Jurkat, Clone E6-1 (cell line): Measurements from ENCODE around the gene PLEKHA5.

Experiments used
- DNase-seq: peaks from one replicate; pipeline ENCODE4 v3.0.0-alpha.2; 2011; ENCODE audit warnings: low read depth, low spot score
- H3K4me3 ChIP-seq: 2 replicates; pipeline ENCODE4 v1.5.1; 2011; ENCODE audit warnings: mild to moderate bottlenecking, low read length, control low read depth, moderate library complexity

PLEKHA5 gene

GRCh38 chr12:19242581-19242980, 113.0 kb downstream of the PLEKHA5 start:
- H3K4me3 ChIP-seq, result no peak overlapping the region
- DNase-seq, result no peak

- H3K4me3 ChIP-seq, result peak overlapping the region; percentile 3; the same call in 1 of the 2 replicates
- peak; percentile 83 for DNase-seq
These were observed 114.0 kb downstream of the PLEKHA5 start for GRCh38 chr12:19243551-19243950.

- DNase-seq, result no peak
These were observed 114.8 kb downstream of the PLEKHA5 start for GRCh38 chr12:19244312-19244711.

GRCh38 chr12:19245106-19245505, 115.6 kb downstream of the PLEKHA5 start:
- H3K4me3 ChIP-seq, result no peak overlapping the region
- DNase-seq, result no peak

More at GRCh38 chr12:19244312-19244711, 114.8 kb downstream of the PLEKHA5 start:
- no peak overlapping the region for H3K4me3 ChIP-seq

GRCh38 chr12:19245666-19246065, 116.1 kb downstream of the PLEKHA5 start:
- no peak for DNase-seq
- H3K4me3 ChIP-seq, result no peak overlapping the region

- no peak for DNase-seq
- no peak overlapping the region for H3K4me3 ChIP-seq
These were observed 117.4 kb downstream of the PLEKHA5 start for GRCh38 chr12:19246933-19247332.

- no peak for DNase-seq
- H3K4me3 ChIP-seq, result no peak overlapping the region
These were observed 119.5 kb downstream of the PLEKHA5 start for GRCh38 chr12:19248929-19249602.

- H3K4me3 ChIP-seq, result no peak overlapping the region
- no peak for DNase-seq
These were observed 122.1 kb downstream of the PLEKHA5 start for GRCh38 chr12:19251481-19252132.

GRCh38 chr12:19260135-19260534, 130.6 kb downstream of the PLEKHA5 start:
- H3K4me3 ChIP-seq, result no peak overlapping the region
- DNase-seq, result no peak

GRCh38 chr12:19261773-19262172, 132.2 kb downstream of the PLEKHA5 start:
- DNase-seq, result no peak
- H3K4me3 ChIP-seq, result no peak overlapping the region

GRCh38 chr12:19263672-19264071, 134.1 kb downstream of the PLEKHA5 start:
- no peak for DNase-seq
- H3K4me3 ChIP-seq, result no peak overlapping the region

GRCh38 chr12:19273482-19274330, 144.2 kb downstream of the PLEKHA5 start:
- no peak overlapping the region; the same call in 1 of the 2 replicates for H3K4me3 ChIP-seq
- peak; percentile 96 for DNase-seq

- DNase-seq, result no peak
- no peak overlapping the region for H3K4me3 ChIP-seq
These were observed 147.2 kb downstream of the PLEKHA5 start for GRCh38 chr12:19276767-19277166.

- DNase-seq, result no peak
- no peak overlapping the region for H3K4me3 ChIP-seq
These were observed 148.2 kb downstream of the PLEKHA5 start for GRCh38 chr12:19277711-19278110.

- H3K4me3 ChIP-seq, result no peak overlapping the region
- no peak for DNase-seq
These were observed 148.9 kb downstream of the PLEKHA5 start for GRCh38 chr12:19278407-19278806.

GRCh38 chr12:19282133-19282699, 152.7 kb downstream of the PLEKHA5 start:
- H3K4me3 ChIP-seq, result no peak overlapping the region
- no peak for DNase-seq

GRCh38 chr12:19284658-19285057, 155.1 kb downstream of the PLEKHA5 start:
- no peak for DNase-seq
- H3K4me3 ChIP-seq, result no peak overlapping the region

GRCh38 chr12:19285793-19286448, 156.4 kb downstream of the PLEKHA5 start:
- no peak for DNase-seq
- H3K4me3 ChIP-seq, result no peak overlapping the region

- no peak for DNase-seq
- no peak overlapping the region for H3K4me3 ChIP-seq
These were observed 157.8 kb downstream of the PLEKHA5 start for GRCh38 chr12:19287302-19287701.
